Fibroblast of skin of left quadriceps (primary cell): Measurements from ENCODE around the gene ANKLE2.
A peak's percentile ranks its signal among the peaks of the same experiment; 100 is the strongest.

ENCODE experiments used
- DNase-seq, 2 experiments: peaks; one replicate each; pipeline ENCODE4 v3.0.0-alpha.2; 2013; ENCODE audit warnings: low read depth in 2 of 2

The ANKLE2 gene

GRCh38 chr12:132689227-132689626 is 72.4 kb downstream of the ANKLE2 start:
- DNase-seq, result no peak

DNA sequence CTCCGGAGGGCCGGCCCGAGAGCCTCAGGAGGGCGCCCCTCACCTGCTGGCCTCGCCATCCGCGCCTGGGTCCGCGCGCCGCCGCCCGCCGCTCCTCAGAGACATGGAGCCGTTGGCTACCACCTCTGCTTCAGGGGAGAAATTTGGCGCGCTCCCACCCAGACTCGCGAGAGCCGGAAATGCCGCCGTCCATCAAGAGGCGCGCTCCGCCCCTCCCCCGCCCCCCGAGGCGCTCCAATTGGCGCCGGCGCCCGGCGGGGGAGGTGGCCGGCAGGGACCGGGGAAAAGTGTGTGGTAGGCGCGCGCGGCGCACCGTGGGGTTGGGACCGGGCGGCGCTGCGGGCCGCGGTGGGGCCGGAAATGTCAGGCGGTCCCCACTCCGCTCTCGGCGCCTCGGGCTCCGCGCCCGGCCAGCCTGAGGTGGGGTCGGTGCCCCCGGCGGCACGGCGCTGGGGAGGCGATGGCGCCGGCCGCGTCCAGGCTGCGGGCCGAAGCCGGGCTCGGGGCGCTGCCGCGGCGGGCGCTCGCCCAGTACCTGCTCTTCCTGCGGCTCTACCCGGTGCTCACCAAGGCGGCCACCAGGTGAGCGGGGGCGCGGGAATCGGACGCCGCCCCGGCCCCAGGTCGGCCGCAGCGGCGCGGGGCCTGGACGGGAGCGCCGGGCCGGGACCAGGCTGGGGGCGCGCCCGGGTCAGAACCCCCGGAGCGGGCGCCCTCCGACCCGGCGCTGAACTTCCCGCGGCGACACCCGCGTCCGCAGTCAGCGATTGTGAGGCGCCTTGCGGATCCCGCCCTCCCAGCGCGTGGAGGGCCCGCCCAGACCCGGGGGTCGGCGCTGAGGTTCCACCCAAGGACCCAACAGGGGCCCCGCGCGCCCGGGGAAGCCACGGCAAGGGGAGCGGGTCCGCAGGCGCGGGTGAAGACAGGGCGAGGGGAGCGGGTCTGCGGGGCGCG is 74.1 kb downstream of the ANKLE2 start, which contains the start of the genes POLE and PXMP2:
POLE (minus strand) TSS at position 132 of the 954 bp plus-strand sequence; CDS start at position 105, 27 bp downstream.
PXMP2 (plus strand) TSS at position 377 of the 954 bp plus-strand sequence; CDS start at position 461, 84 bp downstream.
- peak; percentile 92 for DNase-seq

GRCh38 chr12:132686825-132687210 is 74.8 kb downstream of the ANKLE2 start:
- DNase-seq, result no peak

DNA sequence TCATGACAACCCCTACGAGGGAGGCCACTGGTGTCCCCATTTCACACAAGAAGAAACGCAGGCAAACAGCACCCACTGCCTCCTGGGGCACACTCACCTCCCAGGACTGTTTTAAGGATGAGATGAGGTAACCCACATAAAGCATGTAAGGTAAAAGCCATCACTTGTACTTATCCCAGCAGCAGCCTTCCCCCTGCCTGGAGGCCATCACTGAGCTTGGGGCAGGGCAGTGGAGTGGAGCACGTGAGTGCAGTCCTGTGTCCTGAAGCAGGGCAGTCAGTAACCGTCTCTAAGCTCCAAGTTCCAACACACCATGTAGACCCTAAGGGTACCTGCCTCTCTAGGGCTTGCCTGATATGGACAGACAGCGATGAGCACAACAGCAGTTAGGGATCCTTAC is 76.2 kb downstream of the ANKLE2 start:
- DNase-seq, result no peak

- DNase-seq, result no peak
Measured at GRCh38 chr12:132677492-132677891, 84.1 kb downstream of the ANKLE2 start.

GRCh38 chr12:132675757-132676432 is 85.7 kb downstream of the ANKLE2 start:
- DNase-seq, result no peak
